NCI-H460 (cell line): Measurements from ENCODE around the gene MESD. TPM values are rescaled to one million over a fixed set of nuclear protein-coding genes. Genes with fewer than 3 reads are reported as not detected.

Experiments
- DNase-seq: peaks from one replicate; pipeline ENCODE4 v3.0.0-alpha.2; 2016; ENCODE audit warnings: low read depth; ENCODE audit errors: extremely low read depth
- small RNA-seq, 2 experiments: library from RNA; depleted of rRNA; stranded (forward); fragments of <200 nt; gene quantifications; one replicate each; pipeline ENCODE3, GENCODE V24; 2014
- total RNA-seq: library from RNA; depleted of rRNA; stranded (reverse); fragments of >200 nt; shearing (Covaris generic); gene quantifications from 2 replicates; pipeline ENCODE4 v1.2.3, GENCODE V29; 2014; rRNA removed

Gene MESD
- total RNA-seq, 1 experiment from 2014 or later: 18.6 TPM

- DNase-seq: no peak
Observed at GRCh38 chr15:80915472-80915871, 74.1 kb downstream of the MESD start.

DNA sequence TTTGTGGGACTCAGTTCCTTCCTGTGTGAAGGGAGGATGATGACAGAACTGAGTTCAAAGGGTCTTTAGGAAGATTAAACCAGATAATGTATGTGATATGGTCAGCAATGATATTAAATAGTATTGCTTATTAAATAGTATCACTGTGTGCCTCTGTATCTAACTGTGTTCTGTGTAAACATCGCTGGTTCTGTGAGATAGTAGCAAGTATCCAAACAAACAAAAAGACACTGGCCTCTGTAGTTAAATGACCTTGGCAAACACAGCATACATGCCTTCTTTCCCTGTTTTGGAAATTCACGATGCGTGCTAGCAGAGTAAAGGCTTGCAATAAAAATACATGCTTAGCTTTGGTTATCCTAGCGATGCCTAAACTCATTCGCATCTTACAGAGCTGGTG, 76.1 kb downstream of the MESD start:
- no peak for DNase-seq

DNA sequence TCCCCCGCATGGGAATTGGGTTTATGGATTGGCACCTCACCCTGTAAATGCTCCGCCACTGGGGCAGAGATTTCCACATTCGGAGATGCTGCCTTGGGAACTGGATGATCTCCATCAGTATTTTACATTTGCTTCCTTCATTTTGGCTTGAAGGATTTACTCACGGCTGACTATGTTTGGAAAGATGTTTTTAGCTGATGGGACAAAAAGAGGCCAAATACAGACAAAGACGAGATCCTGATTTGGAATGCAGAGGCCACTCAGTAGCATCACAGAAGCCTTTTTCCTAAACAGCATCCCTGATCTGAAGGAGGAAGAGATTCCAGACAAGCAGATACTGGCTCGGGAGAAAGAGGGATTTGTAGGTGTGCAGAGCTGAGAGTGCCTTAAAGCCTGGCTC, 76.9 kb downstream of the MESD start:
- DNase-seq: no peak

DNA sequence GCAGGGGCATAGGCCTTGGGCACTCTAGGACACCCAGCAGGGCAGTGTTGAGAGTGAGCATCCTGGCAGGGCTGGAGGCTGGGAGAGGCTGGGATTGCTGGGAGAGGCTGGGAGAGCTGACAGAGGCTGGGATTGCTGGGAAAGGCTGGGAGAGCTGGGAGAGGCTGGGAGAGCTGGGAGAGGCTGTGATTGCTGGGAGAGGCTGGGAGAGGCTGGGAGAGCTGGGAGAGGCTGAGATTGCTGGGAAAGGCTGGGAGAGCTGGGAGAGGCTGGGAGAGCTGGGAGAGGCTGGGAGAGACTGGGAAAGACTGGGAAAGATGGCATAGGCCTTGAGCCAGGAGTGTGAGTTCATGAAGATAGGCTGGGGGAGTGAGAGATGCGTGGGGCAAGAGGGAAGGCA, 77.8 kb downstream of the MESD start:
- DNase-seq: no peak

GRCh38 chr15:80906159-80906766, 83.4 kb downstream of the MESD start:
- no peak for DNase-seq

- no peak for DNase-seq
Observed at GRCh38 chr15:80904998-80905397, 84.6 kb downstream of the MESD start.

DNA sequence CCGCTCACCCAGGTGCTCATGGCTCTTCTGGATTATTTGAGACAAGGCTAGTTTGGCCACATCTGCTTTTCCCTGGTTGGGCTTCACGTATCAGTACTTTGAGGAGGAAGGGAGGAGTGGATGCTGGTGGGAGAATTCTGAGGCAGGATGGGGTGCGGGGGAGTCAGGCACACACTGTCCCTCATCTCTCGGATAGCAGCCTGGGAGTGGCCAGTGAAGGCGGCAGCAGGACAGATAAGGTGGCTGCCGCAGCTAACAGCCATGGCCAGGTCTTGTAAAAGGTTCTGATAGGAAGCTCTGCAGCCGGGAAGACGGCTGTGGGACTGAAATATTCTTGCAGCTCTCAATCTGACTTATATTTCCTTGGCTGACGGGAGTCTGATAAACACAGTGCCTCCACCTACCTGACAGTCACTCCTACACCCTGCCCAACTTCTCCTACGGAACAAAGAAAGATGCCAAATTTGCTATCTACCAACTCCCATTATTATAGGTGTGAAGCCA, 87.3 kb downstream of the MESD start:
- DNase-seq: no peak

GRCh38 chr15:80898040-80898439, 91.6 kb downstream of the MESD start:
- DNase-seq: no peak

Small RNA genes lying within 50 kb of the gene (small RNA-seq; reads per million reads assigned to genes)
- gene MIR4514: 0 reads per million in 2 experiments

Other genes starting within 250 kb of the MESD start
- gene CEMIP, start 210.4 kb downstream of the MESD start, total RNA-seq: 0.87 and 1.0 TPM in 2 replicates
- gene TLNRD1, start 11.1 kb upstream of the MESD start, total RNA-seq: 10.0 and 14.9 TPM in 2 replicates
- not detected in 2 replicates for gene CFAP161, start 144.5 kb upstream of the MESD start, total RNA-seq
- gene IL16, start 207.1 kb upstream of the MESD start, total RNA-seq: not detected in 2 replicates